Activated naive CD4-positive, alpha-beta T cell treated with anti-CD3 and anti-CD28 coated beads, Interleukin-2, amount 50 U/mL, for 24 hours (primary cell): Measurements from ENCODE around the gene NDOR1.

ENCODE experiments used
- H3K27ac Mint-ChIP-seq: one replicate; pipeline ENCODE4 v1.8.0; 2021; ENCODE audit warnings: mild to moderate bottlenecking, mixed read lengths
- H3K27me3 Mint-ChIP-seq: one replicate; pipeline ENCODE4 v1.8.0; 2021; ENCODE audit warnings: mixed read lengths
- H3K36me3 Mint-ChIP-seq: one replicate; pipeline ENCODE4 v1.8.0; 2021; ENCODE audit warnings: mixed read lengths
- H3K4me1 Mint-ChIP-seq: one replicate; pipeline ENCODE4 v1.8.0; 2021; ENCODE audit warnings: mixed read lengths
- H3K4me3 Mint-ChIP-seq: one replicate; pipeline ENCODE4 v1.8.0; 2021; ENCODE audit warnings: mild to moderate bottlenecking, mixed read lengths
- H3K9me3 Mint-ChIP-seq: one replicate; pipeline ENCODE4 v1.8.0; 2021; ENCODE audit warnings: mixed read lengths

NDOR1 gene

DNA sequence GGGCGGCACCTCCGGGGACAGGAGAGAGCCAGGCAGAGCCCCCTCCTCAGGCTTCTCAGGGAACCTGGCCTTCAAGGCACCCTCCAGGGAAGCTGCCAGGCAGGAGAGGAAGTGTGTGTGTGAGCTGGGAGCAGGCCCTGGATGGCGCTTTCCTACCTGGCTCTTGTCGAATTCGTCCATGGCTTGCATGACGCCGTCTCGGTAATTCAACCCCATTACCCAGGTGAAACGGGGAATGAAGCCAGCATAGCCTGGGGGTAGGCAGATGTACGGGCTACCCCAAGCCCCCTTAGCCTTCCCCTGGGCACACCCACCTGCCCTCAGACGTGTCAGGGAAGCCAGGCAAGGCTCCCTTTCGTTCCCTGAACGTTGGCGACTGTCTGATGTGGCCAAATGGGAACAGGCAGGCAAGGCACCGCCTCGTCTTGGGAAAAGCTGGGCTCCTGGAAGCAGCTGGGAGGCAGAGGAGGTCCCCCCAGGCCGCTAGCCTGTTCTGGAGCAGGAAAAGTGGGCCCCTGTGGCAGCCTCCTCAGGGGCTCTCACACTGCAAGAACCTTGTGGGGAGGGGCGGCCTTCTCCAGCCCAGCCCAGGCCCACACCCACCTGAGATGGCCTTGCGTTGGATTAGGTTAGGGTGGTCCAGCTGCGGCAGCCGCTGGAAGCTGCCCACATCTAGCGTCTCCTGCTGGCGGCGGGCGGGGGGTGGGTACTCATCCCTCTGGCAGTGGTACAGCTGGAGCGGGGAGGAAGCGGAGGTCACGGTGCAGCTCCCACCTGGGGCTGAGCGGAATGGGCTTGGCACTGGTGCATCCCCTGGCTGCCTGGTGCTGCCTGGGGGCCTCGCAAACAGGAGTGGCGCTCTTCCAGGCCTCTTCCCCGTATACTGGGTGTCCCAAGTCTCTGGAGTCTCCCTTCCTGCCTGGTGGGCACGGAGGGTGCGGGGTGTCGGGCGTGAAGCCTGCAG lies 39.3 kb downstream of the NDOR1 start:
- no peaks in the 10 kb centered on the region for H3K9me3 Mint-ChIP-seq
- H3K27me3 Mint-ChIP-seq = no peaks in the 10 kb centered on the region
- H3K4me3 Mint-ChIP-seq = no peak overlapping the region
- H3K27ac Mint-ChIP-seq = no peak overlapping the region
- H3K36me3 Mint-ChIP-seq = peaks cover 9% of the 10 kb centered on the region
- peaks cover 7% of the 10 kb centered on the region for H3K4me1 Mint-ChIP-seq

DNA sequence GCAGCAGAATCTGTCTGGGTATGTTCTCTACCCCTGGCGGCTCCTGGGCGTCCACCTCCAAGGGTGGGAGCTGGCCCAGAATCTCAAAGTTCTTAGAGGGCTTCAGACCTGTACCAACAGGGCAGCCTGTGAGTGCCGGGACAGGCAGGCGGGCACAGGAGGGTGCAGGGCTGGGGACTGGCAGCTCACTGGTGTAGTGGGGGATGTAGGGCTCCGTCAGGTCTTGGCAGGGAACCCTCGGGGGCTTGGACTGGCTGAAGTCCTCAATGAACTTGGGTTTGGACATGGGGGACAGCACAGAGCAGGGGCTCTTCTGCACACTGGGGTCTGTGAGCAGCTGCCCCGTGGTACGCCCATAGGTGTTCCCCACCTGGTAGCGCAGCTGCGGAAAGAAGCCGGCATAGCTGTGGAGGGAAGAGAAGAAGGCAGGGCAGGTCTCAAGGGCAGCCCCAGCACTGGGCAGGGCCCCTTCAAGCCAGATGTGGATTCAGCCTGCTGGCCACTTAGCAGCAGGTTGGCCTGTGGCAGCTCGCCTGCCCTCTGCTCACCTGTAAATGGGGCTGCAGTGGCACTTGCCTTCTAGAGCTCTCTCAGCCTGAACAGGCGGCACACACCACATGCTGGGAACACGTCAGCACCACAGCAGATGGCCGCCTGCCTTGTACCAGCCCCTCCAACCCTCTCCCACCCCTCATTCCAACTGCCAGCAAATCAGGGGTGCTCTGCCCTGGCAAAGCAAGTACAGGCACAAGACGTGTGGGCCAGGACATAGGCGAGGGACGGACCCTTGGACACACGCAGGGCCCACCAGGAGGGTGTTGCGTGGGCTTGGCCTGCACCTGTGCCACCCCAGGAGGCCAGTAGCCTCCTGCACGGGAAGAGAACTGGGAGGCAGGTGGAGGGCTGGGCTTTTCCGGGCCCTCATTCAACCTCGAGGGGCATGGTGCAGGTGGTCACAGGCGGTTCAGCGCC lies 40.2 kb downstream of the NDOR1 start:
- no peaks in the 10 kb centered on the region for H3K27me3 Mint-ChIP-seq
- peaks cover 7% of the 10 kb centered on the region for H3K4me1 Mint-ChIP-seq
- H3K9me3 Mint-ChIP-seq = no peaks in the 10 kb centered on the region
- no peak overlapping the region for H3K4me3 Mint-ChIP-seq
- H3K27ac Mint-ChIP-seq = peak overlapping the region; percentile 41
- peaks cover 9% of the 10 kb centered on the region for H3K36me3 Mint-ChIP-seq

DNA sequence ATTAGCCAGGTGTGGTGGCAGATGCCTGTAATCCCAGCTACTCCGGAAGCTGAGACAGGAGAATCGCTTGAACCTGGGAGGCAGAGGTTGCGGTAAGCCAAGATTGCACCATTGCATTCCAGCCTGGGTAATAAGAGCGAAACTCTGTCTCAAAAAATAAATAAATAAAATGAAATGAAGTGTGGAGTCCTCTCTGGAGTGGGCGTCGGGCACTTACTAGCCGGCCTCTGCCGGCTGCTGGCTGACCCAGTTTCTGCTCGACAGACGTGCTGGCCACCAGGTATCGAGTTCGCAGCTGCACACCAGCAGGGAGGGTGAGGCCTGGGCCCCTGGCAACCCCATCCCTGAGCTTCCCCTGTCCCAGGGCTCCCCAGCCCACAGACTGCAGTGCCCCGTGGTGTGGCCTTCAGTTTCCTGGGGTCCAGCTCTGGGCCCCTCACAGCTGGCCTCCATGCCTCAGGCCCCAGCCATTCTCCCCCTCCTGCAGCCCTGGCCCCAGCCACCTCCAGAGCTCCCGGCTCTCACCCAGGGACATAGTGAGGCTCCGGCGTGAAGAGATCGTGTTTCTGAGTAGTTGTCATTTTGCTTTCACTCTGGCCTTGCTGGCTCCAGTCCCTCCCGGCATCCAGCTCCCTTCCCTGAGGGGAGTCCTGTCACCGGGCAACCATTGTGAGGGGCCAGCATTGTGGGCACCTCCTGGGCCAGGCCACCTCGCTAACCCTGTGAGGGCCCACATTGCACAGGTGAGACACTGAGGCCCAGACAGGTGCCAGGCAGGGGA lies 41.8 kb downstream of the NDOR1 start:
- Mint-ChIP-seq H3K36me3 (peaks cover 7% of the 10 kb centered on the region), H3K4me3 (no peak overlapping the region), H3K27me3 (no peaks in the 10 kb centered on the region)

DNA sequence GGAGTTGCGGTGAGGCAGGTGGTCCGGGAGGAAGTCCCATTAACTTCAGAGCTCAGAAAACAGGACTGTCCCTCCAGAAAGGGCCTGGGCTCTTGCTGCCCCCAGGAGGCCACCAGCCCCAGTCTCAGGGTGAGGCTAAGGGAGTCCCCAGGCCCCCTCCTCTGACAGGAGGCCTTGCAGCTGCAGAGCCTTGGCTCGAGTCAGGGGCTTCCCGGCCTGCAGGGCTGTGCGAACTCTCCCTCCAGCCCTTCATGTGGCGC lies 42.3 kb downstream of the NDOR1 start:
- H3K27ac Mint-ChIP-seq = no peak overlapping the region
- H3K4me1 Mint-ChIP-seq = peaks cover under 1% of the 10 kb centered on the region
- H3K27me3 Mint-ChIP-seq = no peaks in the 10 kb centered on the region
- no peaks in the 10 kb centered on the region for H3K9me3 Mint-ChIP-seq
- H3K4me3 Mint-ChIP-seq = no peak overlapping the region
- H3K36me3 Mint-ChIP-seq = peaks cover 4% of the 10 kb centered on the region

More for the DNA sequence above, 41.8 kb downstream of the NDOR1 start:
- Mint-ChIP-seq H3K4me1 (peaks cover 6% of the 10 kb centered on the region), H3K27ac (no peak overlapping the region), H3K9me3 (no peaks in the 10 kb centered on the region)

DNA sequence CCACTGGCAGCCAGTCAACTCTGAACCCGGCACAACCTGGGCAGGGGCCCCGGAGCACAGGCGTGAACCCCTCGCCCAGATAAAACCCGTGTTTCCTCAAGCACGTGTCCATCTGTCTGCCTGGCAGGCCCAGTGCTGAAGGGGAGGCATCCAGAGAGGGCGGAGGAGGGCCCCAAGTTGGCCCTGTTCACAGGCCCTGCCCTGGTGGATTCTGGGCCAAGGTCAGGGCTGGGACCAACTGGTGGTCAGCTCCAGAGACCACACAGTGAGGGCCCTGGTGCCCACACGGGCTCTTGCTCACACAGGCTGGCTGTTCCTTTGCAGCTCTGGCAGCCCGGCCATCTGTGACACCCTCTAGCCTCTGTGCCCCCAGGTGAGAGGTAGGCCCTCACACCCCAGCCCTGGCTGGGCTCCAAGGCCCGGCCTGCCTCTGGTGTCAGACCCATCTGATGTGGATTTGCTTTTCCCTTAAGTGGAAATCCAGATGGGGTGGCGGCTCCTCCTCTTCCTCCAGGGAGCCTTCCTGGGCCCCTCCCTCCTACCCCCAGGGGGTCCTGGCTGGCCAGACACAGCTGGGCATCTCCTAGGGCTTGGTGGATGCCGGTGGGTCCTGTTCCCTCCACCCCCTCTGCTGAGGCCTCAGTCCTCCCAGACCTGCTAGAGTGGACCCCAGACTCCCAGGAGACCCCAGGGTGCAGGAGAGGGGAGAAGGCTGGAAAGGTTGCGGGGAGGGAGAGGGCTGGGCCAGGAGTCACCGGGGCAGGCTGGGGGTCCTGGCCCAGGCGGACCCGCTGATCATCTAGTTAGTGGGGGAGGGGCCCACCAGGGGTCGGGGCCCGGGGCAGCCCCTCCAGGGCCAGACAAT lies 45.1 kb downstream of the NDOR1 start:
- no peaks in the 10 kb centered on the region for H3K36me3 Mint-ChIP-seq
- no peaks in the 10 kb centered on the region for H3K9me3 Mint-ChIP-seq
- H3K27ac Mint-ChIP-seq = no peak overlapping the region
- H3K4me1 Mint-ChIP-seq = peaks cover 5% of the 10 kb centered on the region
- no peak overlapping the region for H3K4me3 Mint-ChIP-seq
- no peaks in the 10 kb centered on the region for H3K27me3 Mint-ChIP-seq

DNA sequence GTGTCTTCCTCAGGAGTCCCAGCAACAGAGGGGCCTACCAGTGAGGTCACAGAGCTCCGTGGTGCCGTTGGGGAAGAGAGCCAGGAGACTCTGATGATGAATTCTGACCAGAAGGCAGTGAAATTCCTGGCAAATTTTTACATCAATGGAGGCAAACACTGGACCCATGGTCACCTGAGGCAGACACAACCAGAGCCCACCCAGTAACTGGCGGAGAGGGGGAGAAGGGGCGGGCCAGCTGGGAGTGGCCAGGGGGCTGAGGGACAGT lies 45.6 kb downstream of the NDOR1 start, which contains the start of gene STPG3:
Gene STPG3, plus strand, starts transcription at position 93 of the 268 bp plus-strand sequence. Its CDS starts 1 bp downstream, at position 94.
- Mint-ChIP-seq H3K27ac (no peak within 1 kb of the TSS), H3K4me1 (peaks cover 7% of the 10 kb centered on the region), H3K4me3 (no peak within 1 kb of the TSS), H3K9me3 (no peaks in the 10 kb centered on the region), H3K27me3 (no peaks in the 10 kb centered on the region), H3K36me3 (no peaks in the 10 kb centered on the region)

DNA sequence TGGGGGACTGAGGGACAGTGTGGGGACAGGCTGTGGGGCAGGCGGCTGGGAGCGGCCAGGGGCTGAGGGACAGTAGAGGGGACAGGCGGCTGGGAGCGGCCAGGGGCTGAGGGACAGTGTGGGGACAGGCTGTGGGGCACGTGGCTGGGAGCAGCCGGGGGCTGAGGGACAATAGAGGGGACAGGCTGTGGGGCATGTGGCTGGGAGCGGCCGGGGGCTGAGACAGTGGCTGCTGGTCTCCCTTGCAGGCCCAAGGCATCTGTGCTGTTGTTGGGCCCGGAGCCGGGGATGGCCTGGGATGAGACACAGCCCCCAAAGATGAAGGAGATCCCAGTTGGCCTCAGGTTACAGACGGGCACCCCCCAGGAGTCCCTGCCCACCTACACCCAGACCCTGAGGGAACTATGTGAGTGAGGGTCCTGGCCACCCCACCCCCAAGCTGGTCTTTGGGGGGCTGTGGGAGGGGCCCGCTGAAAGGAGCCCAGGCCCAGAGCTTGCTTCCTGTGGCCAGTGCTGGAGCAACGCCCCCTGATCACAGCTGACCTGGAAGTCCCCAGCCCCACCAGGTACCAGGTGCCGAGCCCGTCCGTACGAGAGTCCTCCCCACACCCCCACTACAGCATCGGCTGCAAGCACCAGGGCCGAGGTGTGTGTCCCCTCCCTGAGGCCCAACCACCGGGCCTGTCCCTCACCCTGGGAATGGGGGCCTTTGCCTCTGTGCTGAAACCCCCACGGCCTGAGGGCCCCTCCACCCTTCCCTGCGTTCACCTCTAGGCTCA lies 46.2 kb downstream of the NDOR1 start:
- Mint-ChIP-seq H3K36me3 (no peaks in the 10 kb centered on the region), H3K4me3 (no peak overlapping the region), H3K27ac (no peak overlapping the region), H3K4me1 (peaks cover 12% of the 10 kb centered on the region), H3K27me3 (no peaks in the 10 kb centered on the region), H3K9me3 (no peaks in the 10 kb centered on the region)

DNA sequence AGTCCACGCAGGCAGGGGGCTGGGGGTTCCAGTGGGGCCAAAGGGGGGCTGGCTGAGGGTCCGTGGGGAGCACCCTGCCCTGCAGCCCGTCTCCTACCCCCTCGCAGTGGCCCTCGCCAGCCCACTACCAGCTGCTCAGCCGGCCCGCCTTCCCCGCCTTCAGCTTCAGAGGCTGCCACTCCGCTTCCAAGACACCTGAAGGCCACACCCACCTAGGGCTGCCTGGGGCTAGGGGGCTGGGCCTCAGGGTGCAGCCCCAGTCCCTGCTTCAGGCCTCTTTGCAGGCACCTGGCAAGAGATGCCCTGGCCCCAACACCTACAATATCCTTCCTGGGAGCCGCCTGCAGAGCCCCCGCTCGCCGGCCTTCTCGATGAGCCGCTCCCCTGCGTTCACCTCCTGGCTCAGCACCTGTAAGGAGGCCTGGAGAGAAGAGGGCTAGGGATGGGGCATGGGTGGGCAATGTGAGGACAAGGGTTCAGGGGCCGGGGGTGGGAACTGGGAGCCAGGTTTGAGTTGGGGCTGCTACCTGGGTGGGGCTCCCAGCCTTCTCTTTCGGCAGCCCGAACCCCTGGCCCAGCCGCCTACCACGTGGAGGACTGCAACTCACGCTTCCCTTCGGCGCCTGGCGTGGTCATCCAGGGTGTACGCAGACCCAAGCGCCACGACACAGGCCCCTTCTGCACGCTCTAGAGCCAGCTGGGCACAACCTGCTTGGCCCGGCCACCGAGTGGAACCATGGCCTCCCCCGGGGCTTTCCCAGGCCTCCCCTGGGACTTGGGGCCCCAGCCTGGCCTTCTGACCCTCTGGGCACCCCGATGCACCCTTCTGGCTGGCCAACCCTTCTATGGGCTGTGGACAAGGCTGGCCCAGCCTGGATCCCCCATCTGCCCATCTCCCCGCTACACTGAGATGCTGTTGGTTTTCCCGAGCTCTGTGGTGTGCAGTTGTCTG lies 47.3 kb downstream of the NDOR1 start:
- Mint-ChIP-seq H3K9me3 (no peaks in the 10 kb centered on the region), H3K4me3 (no peak overlapping the region), H3K36me3 (no peaks in the 10 kb centered on the region), H3K4me1 (peaks cover 14% of the 10 kb centered on the region), H3K27me3 (no peaks in the 10 kb centered on the region), H3K27ac (no peak overlapping the region)

DNA sequence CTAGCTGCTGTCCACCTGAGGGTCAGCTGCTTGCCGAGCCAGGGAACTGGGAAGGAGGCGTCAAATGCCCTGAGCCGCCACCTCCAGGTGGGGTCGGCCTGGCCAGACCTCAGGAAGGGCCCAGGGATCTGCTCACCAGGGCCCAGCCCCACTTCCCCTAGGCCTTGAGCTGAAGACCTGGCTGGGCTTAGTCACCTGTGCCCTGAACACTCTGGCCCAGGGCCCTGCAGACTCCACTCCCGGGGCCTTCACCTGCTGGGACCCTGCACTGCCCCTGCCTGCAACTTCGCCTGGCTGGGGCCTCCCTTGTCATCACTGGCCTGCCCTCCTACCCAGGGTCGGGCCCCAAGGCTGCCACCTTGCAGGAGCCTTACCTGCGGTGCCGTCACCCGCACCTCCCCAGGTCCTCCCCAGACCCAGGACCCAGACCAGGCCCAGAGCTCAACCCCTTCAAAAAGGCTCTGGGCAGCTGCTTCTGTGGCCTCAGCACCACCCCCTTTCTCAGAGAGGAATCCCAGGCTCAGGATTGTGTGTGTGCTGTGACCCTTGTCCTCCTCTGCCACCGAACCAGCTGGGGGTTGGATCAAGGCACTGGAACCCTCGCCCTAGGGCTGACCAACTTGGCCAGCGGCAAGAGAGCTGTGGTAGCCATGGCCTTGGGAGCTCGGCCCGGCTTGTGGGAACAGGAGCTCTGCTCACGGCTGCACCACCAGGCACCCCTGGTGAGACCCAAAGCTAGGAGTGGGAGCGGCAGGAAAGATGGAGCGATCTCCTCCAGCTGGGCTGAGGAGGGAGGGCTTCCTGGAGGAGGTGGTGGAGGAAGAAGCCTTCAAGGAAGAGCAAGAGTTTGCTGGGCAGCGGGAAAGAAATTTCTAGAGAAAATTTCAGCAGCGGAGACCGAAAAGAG lies 48.5 kb downstream of the NDOR1 start:
- peak overlapping the region; percentile 72 for H3K27ac Mint-ChIP-seq
- H3K4me1 Mint-ChIP-seq = peaks cover 14% of the 10 kb centered on the region
- no peaks in the 10 kb centered on the region for H3K9me3 Mint-ChIP-seq
- H3K36me3 Mint-ChIP-seq = no peaks in the 10 kb centered on the region
- no peaks in the 10 kb centered on the region for H3K27me3 Mint-ChIP-seq
- peak overlapping the region; percentile 88 for H3K4me3 Mint-ChIP-seq

DNA sequence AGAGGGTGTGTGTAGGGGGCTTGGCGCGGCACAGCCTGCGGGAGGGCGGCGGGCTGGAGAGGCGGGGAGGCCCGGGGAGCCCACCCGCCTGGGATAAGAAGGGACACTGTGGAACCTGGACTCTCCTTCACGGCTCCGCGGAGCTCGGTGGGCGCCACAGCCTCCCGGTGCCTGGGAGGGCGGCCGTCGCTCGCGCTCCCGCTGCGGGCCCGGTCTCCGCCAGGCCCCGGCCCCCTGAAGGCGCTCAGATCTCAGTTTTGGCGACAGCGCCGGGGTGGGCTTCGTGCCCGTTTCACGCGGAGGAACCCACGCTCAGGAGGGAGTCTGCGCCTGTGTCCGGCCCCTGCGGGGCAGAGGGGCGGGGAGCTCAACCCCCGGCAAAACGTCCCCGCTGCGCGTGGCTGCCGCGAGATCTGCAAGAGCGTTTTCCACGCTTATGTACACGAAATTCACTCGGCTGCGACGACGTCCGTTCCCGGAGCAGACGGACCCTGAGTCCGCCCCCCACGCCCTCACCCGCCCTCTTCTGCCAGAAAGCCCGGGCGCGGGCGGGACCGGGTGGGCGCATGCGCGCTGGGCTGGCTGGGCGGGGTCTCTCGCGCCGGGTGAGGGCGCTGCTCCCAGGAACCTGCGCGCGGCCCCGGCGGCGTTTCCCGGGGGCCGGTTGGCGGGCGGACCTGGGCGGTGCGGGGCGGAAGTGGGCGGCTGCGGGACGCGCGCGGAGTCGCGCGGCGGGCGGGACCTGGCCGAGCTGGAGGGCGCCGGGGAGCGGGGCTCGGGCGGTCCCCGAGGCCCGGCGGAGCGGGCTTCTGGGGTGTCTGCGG lies 49.3 kb downstream of the NDOR1 start, which contains the start of gene NELFB:
Gene NELFB, plus strand, starts transcription at position 704 of the 824 bp plus-strand sequence.
- no peaks in the 10 kb centered on the region for H3K27me3 Mint-ChIP-seq
- H3K4me3 Mint-ChIP-seq = peak within 1 kb of the TSS; percentile 88
- H3K36me3 Mint-ChIP-seq = no peaks in the 10 kb centered on the region
- H3K4me1 Mint-ChIP-seq = peaks cover 14% of the 10 kb centered on the region
- no peaks in the 10 kb centered on the region for H3K9me3 Mint-ChIP-seq
- H3K27ac Mint-ChIP-seq = peak within 1 kb of the TSS; percentile 74

DNA sequence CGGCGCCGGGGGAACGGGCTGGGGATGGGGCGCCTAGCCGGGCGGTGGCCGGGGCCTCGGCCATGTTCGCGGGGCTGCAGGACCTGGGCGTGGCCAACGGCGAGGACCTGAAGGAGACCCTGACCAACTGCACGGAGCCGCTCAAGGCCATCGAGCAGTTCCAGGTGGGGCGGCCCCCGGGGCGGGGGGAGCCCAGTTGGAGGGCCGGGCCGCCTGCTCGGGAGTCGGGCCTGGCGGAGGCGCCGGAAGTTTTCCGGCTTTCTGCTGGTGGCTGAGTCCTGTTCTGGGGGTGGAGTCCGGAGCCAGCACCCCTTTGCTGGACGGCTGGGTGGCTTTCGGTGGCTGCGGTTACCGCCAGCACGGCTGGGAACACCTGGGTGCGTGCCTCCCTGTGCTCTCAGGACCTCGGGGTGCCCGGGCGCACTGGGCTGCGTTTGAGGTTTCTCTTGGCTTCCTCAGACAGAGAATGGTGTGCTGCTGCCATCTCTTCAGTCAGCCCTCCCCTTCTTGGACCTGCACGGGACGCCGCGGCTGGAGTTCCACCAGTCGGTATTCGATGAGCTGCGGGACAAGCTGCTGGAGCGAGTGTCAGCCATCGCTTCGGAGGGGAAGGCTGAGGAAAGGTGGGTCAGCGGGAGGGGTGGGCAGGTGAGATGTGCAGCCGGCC lies 50.1 kb downstream of the NDOR1 start:
- H3K4me3 Mint-ChIP-seq = peak overlapping the region; percentile 85
- H3K27ac Mint-ChIP-seq = peak overlapping the region; percentile 74
- H3K27me3 Mint-ChIP-seq = no peaks in the 10 kb centered on the region
- peaks cover 14% of the 10 kb centered on the region for H3K4me1 Mint-ChIP-seq
- H3K9me3 Mint-ChIP-seq = no peaks in the 10 kb centered on the region
- no peaks in the 10 kb centered on the region for H3K36me3 Mint-ChIP-seq
